Muscle layer of duodenum (tissue), 2 donors: ENCODE data around the gene FNIP2.

Source experiments
- H3K27ac ChIP-seq: one replicate; pipeline ENCODE4 v1.7.0; 2013; ENCODE audit warnings: mild to moderate bottlenecking, low read length
- H3K27me3 ChIP-seq: one replicate; pipeline ENCODE4 v1.7.0; 2013; ENCODE audit warnings: low read depth, mild to moderate bottlenecking, control low read depth, low read length
- H3K36me3 ChIP-seq, 2 donors: one replicate each; pipeline ENCODE4 v1.7.0; 2013; ENCODE audit warnings: low read length in 2 of 2, control low read depth in 1 of 2, mild to moderate bottlenecking in 1 of 2; ENCODE audit not compliant: insufficient read depth in 2 of 2, control insufficient read depth in 1 of 2
- H3K4me1 ChIP-seq, 2 donors: one replicate each; pipeline ENCODE4 v1.7.0; 2013; ENCODE audit warnings: low read length in 2 of 2, mild to moderate bottlenecking in 2 of 2, control low read depth in 1 of 2, moderate library complexity in 1 of 2; ENCODE audit not compliant: insufficient read depth in 2 of 2, control insufficient read depth in 1 of 2
- H3K4me3 ChIP-seq, 2 donors: one replicate each; pipeline ENCODE4 v1.7.0; 2013; ENCODE audit warnings: low read length in 2 of 2, low read depth in 1 of 2, mild to moderate bottlenecking in 1 of 2
- H3K9me3 ChIP-seq, 2 donors: one replicate each; pipeline ENCODE4 v1.7.0; 2013; ENCODE audit warnings: low read length in 2 of 2, control low read depth in 1 of 2, mild to moderate bottlenecking in 1 of 2; ENCODE audit not compliant: control insufficient read depth in 1 of 2
- donor health status: healthy.

FNIP2 gene

GRCh38 chr4:158810487-158811215, 41.8 kb downstream of the FNIP2 start:
- peak overlapping the region; percentile 92 for H3K27ac ChIP-seq
- H3K4me3 ChIP-seq, result peak overlapping the region in 1 of 2 donors; percentile 8
- H3K27me3 ChIP-seq, result no peaks in the 10 kb centered on the region
- peaks cover 22 to 23% of the 10 kb centered on the region in 2 donors for H3K4me1 ChIP-seq
- no peaks in the 10 kb centered on the region for H3K9me3 ChIP-seq
- no peaks in the 10 kb centered on the region for H3K36me3 ChIP-seq

DNA sequence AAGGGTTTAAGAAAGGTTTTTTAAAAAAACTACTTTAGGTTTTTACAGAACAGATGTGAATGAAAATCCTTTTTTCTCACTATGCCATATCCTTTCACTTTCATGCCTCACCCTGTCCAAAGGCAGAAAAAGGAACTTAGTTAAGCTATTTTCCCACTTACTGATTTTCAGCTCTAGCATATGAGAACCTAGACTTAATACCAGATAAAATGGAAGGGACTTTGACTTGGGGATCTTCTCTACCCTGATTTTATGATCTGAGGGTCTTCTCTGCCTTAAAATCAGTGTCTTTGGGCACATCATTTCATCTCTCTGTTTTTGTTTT, 42.4 kb downstream of the FNIP2 start:
- Histone ChIP-seq H3K36me3 (no peaks in the 10 kb centered on the region), H3K27me3 (no peaks in the 10 kb centered on the region), H3K9me3 (no peaks in the 10 kb centered on the region), H3K4me3 (peak overlapping the region in 1 of 2 donors; percentile 8), H3K27ac (peak overlapping the region; percentile 92), H3K4me1 (peaks cover 18 to 22% of the 10 kb centered on the region in 2 donors)

GRCh38 chr4:158811704-158812103, 42.9 kb downstream of the FNIP2 start:
- Histone ChIP-seq H3K27ac (peak overlapping the region; percentile 92), H3K36me3 (no peaks in the 10 kb centered on the region), H3K4me1 (peaks cover 18 to 22% of the 10 kb centered on the region in 2 donors), H3K27me3 (no peaks in the 10 kb centered on the region), H3K9me3 (no peaks in the 10 kb centered on the region), H3K4me3 (no peak overlapping the region)

- H3K27me3 ChIP-seq, result no peaks in the 10 kb centered on the region
- no peak overlapping the region for H3K27ac ChIP-seq
- H3K36me3 ChIP-seq, result no peaks in the 10 kb centered on the region
- H3K4me1 ChIP-seq, result peaks cover 18 to 22% of the 10 kb centered on the region in 2 donors
- H3K4me3 ChIP-seq, result no peak overlapping the region
- H3K9me3 ChIP-seq, result no peaks in the 10 kb centered on the region
Observed at GRCh38 chr4:158812133-158812532, 43.3 kb downstream of the FNIP2 start.

DNA sequence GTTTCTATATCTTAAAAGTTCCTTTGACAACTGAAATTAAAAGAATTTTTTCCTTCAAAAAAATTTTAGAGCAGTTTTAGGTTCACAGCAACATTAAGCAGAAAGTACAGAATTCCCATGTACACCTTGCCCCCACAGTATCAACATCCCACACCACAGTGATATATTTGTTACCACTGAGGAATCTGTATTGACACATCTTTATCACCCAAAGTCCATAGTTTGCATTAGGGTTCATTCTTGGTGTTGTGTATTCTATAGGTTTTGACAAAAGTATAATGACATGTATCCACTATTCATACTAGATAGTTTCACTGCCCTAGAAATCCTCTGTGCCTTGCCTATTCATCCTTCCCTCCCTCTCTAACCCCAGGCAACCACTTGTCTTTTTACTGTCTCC, 43.7 kb downstream of the FNIP2 start:
- H3K4me1 ChIP-seq, result peaks cover 18 to 22% of the 10 kb centered on the region in 2 donors
- H3K9me3 ChIP-seq, result no peaks in the 10 kb centered on the region
- H3K4me3 ChIP-seq, result no peak overlapping the region
- H3K36me3 ChIP-seq, result no peaks in the 10 kb centered on the region
- H3K27ac ChIP-seq, result no peak overlapping the region
- H3K27me3 ChIP-seq, result no peaks in the 10 kb centered on the region

DNA sequence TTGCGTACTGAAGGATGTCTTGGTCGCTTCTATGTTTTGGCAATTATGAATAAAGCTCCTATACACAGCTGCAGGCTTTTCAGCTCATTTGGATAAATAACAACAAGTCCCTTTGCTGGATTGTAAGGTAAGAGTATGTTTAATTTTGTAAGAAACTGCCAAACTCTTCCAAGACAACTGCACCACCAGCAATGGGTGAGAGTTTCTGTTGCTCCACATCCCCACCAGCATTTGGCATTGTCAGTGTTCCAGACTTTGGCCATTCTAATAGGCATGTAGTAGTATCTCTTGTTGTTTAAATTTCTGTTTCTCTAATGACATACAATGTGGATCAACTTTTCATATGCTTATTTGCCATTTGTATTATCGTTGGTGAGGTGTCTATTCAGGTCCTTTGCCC, 44.3 kb downstream of the FNIP2 start:
- Histone ChIP-seq H3K27ac (no peak overlapping the region), H3K36me3 (no peaks in the 10 kb centered on the region), H3K4me3 (no peak overlapping the region), H3K9me3 (no peaks in the 10 kb centered on the region), H3K4me1 (peaks cover 21 to 22% of the 10 kb centered on the region in 2 donors), H3K27me3 (no peaks in the 10 kb centered on the region)

GRCh38 chr4:158814207-158814606, 45.4 kb downstream of the FNIP2 start:
- Histone ChIP-seq H3K4me3 (no peak overlapping the region), H3K27me3 (no peaks in the 10 kb centered on the region), H3K36me3 (no peaks in the 10 kb centered on the region), H3K27ac (no peak overlapping the region), H3K9me3 (no peaks in the 10 kb centered on the region), H3K4me1 (peaks cover 26 to 29% of the 10 kb centered on the region in 2 donors)

- Histone ChIP-seq H3K4me3 (no peak overlapping the region), H3K27ac (no peak overlapping the region), H3K9me3 (no peaks in the 10 kb centered on the region), H3K4me1 (peaks cover 22 to 30% of the 10 kb centered on the region in 2 donors), H3K36me3 (no peaks in the 10 kb centered on the region), H3K27me3 (no peaks in the 10 kb centered on the region)
Observed at GRCh38 chr4:158814636-158815330, 46.0 kb downstream of the FNIP2 start.

GRCh38 chr4:158816955-158817354, 48.1 kb downstream of the FNIP2 start:
- Histone ChIP-seq H3K9me3 (no peaks in the 10 kb centered on the region), H3K27ac (no peak overlapping the region), H3K27me3 (no peaks in the 10 kb centered on the region), H3K4me3 (no peak overlapping the region), H3K4me1 (peaks cover 8 to 27% of the 10 kb centered on the region in 2 donors), H3K36me3 (no peaks in the 10 kb centered on the region)

DNA sequence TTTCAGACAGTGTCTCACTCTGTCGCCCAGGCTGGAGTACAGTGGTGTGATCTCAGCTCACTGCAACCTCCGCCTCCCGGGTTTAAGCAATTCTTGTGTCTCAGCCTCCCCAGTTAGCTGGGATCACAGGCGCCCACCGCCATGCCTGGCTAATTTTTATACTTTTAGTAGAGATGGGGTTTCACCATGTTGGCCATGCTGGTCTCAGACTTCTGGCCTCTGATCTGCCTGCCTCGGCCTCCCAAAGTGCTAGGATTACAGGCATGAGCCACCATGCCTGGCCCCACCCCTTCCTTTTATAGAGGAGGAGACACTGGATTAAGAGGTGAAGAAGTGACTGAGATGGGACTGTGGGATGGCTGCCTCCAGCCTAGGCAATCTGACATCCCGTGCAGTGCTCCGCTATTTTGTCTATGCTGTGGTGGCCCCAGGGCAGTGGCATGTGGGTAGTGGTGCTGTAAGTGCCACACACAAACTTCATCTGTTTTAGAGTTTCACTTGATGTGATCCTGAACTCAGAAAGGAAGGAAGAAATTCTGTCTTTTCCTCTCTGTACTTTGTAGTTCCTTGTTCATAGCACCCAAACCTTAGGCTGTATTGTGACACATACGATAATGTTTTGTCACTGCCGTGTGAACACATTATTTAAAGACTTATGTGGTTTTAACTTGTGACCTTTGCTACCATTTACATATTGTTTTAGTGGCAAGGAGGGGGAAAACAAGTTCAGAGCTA, 48.9 kb downstream of the FNIP2 start:
- Histone ChIP-seq H3K4me1 (peaks cover 8 to 27% of the 10 kb centered on the region in 2 donors), H3K36me3 (no peaks in the 10 kb centered on the region), H3K27me3 (no peaks in the 10 kb centered on the region), H3K9me3 (no peaks in the 10 kb centered on the region), H3K27ac (no peak overlapping the region), H3K4me3 (no peak overlapping the region)

- no peaks in the 10 kb centered on the region for H3K36me3 ChIP-seq
- H3K27ac ChIP-seq, result no peak overlapping the region
- no peaks in the 10 kb centered on the region for H3K27me3 ChIP-seq
- no peaks in the 10 kb centered on the region for H3K9me3 ChIP-seq
- no peak overlapping the region for H3K4me3 ChIP-seq
- peaks cover 8 to 27% of the 10 kb centered on the region in 2 donors for H3K4me1 ChIP-seq
Observed at GRCh38 chr4:158818560-158819140, 49.8 kb downstream of the FNIP2 start.
